Peyer's patch (tissue), 4 donors: ENCODE measurements around the gene MKI67. TPM values are rescaled to one million over a fixed set of nuclear protein-coding genes. Genes with fewer than 3 reads are reported as not detected.
A peak's percentile ranks its signal among the peaks of the same experiment; 100 is the strongest.

Source experiments
- DNase-seq, 3 donors: peaks; one replicate each; pipeline ENCODE4 v3.0.0-alpha.2; 2017 to 2019
- H3K27ac ChIP-seq, 4 donors: fragments of 200-600 bp; sonication (generic); one replicate each; pipeline ENCODE4 v1.5.1; 2016 to 2019
- H3K27me3 ChIP-seq, 2 donors: fragments of 200-600 bp; sonication (generic); one replicate each; pipeline ENCODE4 v1.5.1; 2019
- H3K36me3 ChIP-seq, 3 donors: fragments of 200-600 bp; sonication (generic); one replicate each; pipeline ENCODE4 v1.5.1; 2016 to 2019
- H3K4me1 ChIP-seq, 4 donors: fragments of 200-600 bp; sonication (generic); one replicate each; pipeline ENCODE4 v1.5.1; 2016 to 2019
- H3K4me3 ChIP-seq, 4 donors: fragments of 200-600 bp; sonication (generic); 1 replicate in 3 of 4; 2 replicates in 1 of 4; pipeline ENCODE4 v1.5.1; 2016 to 2019; ENCODE audit warnings: mild to moderate bottlenecking in 1 of 4
- H3K9me3 ChIP-seq, 4 donors: fragments of 200-600 bp; sonication (generic); one replicate each; pipeline ENCODE4 v1.5.1; 2016 to 2019; ENCODE audit warnings: mild to moderate bottlenecking in 1 of 4
- CTCF ChIP-seq, 6 experiments: fragments of 450-650 bp in 4 of 6; fragments of 200-600 bp in 2 of 6; sonication (generic) in 1 of 6; IDR thresholded peaks; one replicate each; pipeline ENCODE4 v1.5.1; 2017 to 2019; ENCODE audit warnings: antibody characterized with exemption in 6 of 6, mild to moderate bottlenecking in 3 of 6, moderate library complexity in 1 of 6
- POLR2A ChIP-seq, 2 donors: fragments of 450-650 bp; IDR thresholded peaks; one replicate each; pipeline ENCODE4 v1.5.1; 2017; ENCODE audit warnings: antibody characterized with exemption in 2 of 2, mild to moderate bottlenecking in 2 of 2, moderate library complexity in 2 of 2
- total RNA-seq, 4 donors: library from RNA; depleted of rRNA; stranded (reverse); fragments of >200 nt; gene quantifications; one replicate each; pipeline ENCODE4 v1.1.0, GENCODE V29; 2016

The MKI67 gene
- total RNA-seq, 4 donors from 2014 or later: 11.9 to 74.3 (median 18.9) TPM

- DNase-seq: peak; percentile 88 to 96 (median 89)
- Histone ChIP-seq H3K27me3 (no peaks in the 10 kb centered on the region), H3K9me3 (no peaks in the 10 kb centered on the region), H3K4me1 (peaks cover 4 to 31% (median 13%) of the 10 kb centered on the region in 4 donors), H3K4me3 (peak overlapping the region; percentile 20 to 46 (median 44)), H3K27ac (peak overlapping the region; percentile 64 to 87 (median 78)), H3K36me3 (peaks cover 0 to under 1% (median 0%) of the 10 kb centered on the region in 3 donors)
- peak; percentile 32 to 83 for TF ChIP-seq POLR2A (IDR thresholded peaks at IDR 0.05)
- no peak for TF ChIP-seq CTCF (IDR thresholded peaks at IDR 0.05)
These were observed 78.9 kb downstream of the MKI67 start for GRCh38 chr10:128047351-128047750.

- Histone ChIP-seq H3K27me3 (no peaks in the 10 kb centered on the region), H3K27ac (peak overlapping the region; percentile 64 to 87 (median 78)), H3K4me3 (peak overlapping the region in 2 of 4 donors; percentile 45 to 46), H3K4me1 (peaks cover 4 to 31% (median 13%) of the 10 kb centered on the region in 4 donors), H3K36me3 (no peaks in the 10 kb centered on the region), H3K9me3 (no peaks in the 10 kb centered on the region)
- DNase-seq: no peak
- no peak for TF ChIP-seq CTCF (IDR thresholded peaks at IDR 0.05)
- TF ChIP-seq POLR2A (IDR thresholded peaks at IDR 0.05): no peak
These were observed 79.3 kb downstream of the MKI67 start for GRCh38 chr10:128046953-128047290.

Other genes starting within 250 kb of the MKI67 start
- gene CLRN3, start 233.5 kb downstream of the MKI67 start, total RNA-seq: 100 to 1,000 TPM in 2 of 4 donors, 10 to 100 TPM in 1, 1 to 10 TPM in 1; 7.4 to 215 (median 109) TPM
- gene PTPRE, start 219.3 kb downstream of the MKI67 start, total RNA-seq: 10 to 100 TPM; 24.0 to 48.7 (median 35.4) TPM